HG03025 (cell line): Measurements from ENCODE around the gene DNAJC2.
"Not testable (repeated sequence)": the region's sequence is repeated elsewhere in the genome, so short reads cannot be mapped to it uniquely, and the experiment has no call there.

Experiments used
- ATAC-seq: cut with Tn5 transposase; IDR thresholded peaks from one replicate; pipeline ENCODE4 v1.9.1; 2021; ENCODE audit warnings: mild to moderate bottlenecking, moderate library complexity; ENCODE audit not compliant: unreplicated experiment, low FRiP score

The DNAJC2 gene

DNA sequence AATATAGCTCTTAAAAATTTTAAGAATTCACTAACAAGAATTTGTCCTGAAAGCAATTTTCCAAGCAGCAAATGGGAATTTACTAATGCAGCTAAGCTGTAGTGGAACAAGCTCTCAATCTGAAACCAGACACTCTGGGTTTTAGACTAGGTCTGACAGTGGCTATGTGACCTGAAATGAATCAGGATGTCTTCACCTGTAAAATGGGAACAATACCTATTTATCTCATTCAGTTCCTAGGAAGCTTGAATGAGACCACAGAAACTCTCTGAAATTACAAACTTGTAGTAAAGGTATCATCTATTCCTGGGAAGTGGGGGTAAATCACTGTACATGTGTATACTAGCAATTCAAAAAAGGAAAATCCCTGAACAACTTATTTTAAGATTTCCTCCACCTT, 1.2 kb downstream of the DNAJC2 start:
- ATAC-seq, result no peak

DNA sequence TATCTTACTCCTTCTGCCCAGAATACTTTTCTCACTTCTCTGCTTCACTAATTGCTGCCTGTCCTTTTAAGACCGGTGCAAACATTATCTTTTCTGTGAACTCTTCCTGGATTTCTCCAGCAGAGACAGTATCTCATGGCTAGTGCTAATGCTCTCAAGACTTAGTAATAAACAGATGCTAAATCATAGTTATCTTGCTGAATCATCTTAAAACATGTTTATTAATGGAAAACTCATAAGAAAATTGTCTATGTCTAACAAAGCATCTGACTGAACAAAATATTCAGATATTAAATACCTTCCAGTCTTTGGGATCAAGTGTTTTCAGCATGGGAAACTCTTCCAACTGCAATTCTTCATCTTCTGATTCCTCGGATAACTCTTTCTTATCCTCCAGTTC, 3.1 kb downstream of the DNAJC2 start:
- ATAC-seq, result no peak

DNA sequence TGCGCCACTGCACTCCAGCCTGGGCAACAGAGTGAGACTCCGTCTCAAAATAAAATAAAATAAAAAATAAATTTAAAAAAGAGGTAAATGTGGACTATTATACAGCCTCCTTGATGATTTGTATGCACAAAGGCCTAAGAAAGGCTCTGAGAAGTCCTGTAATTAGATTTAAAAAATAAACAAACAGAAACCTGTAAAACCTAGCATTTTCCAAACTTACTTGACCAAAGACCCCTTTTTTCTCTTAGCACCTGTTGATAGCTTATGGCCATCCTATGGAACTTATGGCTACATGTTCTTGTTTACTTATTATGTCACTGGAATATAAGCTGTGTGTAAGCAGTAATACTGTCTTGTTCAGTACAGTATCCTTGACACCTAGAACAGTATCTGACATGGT, 5.7 kb downstream of the DNAJC2 start:
- ATAC-seq, result no peak

DNA sequence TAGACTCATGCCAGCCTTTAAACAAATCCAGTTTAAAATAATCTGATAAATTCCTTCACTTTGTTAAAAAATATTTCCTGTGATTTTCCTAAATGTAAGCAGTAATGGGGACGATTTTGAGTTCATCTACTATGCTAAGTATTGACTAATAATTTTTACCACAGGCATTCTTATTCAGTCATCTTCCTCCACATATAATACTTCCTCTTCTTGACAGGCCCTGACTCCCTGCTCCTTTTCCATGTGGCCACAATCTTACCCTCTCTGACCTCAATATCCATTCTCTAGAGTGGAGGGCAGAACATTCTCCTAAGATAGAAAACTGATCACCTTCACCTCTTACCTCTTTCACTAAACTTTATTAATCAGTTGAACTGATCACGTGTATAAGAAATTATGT, 7.8 kb downstream of the DNAJC2 start:
- ATAC-seq, result no peak

DNA sequence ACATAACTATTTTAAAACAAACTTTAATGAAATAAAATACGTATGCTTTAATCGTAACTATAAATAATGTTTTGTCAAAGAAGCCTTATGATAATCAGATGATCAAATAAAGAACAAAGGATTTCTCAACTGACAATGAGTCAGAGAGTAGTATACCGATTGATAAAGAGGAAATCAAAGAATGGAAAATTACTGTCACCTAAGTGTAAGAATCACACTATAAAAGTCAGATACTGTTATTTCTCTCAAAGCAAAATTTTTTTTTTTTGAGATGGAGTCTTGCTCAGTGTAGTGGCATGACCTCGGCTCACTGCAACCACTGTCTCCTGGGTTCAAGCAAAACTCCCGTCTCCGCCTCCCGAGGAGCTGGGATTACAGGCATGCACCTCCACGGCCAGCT, 18.8 kb downstream of the DNAJC2 start:
- ATAC-seq, result no peak

DNA sequence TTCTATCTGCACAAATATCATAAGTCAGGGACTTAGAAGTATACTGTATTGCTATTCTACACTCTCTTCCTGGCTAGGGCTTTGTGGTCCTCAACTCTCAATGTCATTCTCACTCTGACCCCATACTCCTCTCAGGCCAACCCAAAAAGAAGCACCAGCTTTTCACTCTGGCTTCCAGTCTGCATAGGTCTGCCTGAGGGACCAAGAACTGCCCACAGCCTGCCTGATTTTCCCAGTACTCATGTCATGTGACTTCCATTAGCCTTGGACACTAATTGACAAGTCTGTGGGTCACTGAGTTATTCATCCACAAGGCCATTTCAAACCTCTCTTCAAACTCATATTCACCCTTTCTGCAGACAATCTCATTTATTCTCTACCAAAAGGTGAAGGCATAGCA, 27.6 kb downstream of the DNAJC2 start:
- no peak for ATAC-seq

DNA sequence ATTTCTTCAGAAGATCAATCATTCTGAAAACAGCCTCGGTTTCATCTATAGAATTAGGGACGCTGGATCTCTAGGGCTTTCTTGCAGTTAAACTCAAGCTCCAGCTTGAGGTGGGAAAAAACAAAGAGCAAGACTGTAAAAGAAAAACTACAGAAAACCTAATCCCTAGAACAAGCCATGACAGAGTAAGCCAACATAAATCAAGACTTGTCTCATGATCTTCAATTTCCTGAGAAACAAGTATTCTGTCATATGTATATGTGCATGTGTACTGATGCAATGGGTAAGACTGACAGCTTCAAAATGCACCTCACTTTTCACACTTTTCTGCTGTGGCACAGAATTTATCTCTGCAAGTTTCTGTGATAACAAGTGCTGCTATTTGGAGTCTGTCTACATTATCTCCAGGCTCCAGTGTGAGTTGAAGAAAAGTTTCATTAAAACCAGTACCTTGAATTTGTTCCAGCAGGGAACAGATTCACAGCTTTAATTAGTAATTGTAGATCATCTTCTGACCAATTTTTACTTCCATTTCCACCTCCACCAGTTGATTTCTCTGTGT, 28.1 kb downstream of the DNAJC2 start:
- no peak for ATAC-seq

DNA sequence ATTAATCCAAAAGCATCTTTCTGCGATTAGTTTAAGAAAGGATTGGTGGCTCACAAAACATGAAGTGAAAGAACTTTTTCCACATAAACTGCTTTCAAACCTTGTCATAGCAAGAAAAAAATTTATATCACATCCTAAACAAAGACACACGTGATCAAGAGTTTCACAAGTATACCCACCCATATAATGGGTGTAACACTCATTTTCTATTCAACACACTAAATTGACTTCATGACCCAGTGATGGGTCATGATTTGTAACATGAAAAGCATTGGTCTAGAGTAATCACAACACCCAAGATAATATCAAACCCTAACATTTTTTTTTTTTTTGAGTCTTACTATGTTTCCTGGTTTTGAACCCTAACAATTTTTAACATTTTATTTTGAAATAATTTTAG, 29.7 kb downstream of the DNAJC2 start:
- ATAC-seq, result no peak

DNA sequence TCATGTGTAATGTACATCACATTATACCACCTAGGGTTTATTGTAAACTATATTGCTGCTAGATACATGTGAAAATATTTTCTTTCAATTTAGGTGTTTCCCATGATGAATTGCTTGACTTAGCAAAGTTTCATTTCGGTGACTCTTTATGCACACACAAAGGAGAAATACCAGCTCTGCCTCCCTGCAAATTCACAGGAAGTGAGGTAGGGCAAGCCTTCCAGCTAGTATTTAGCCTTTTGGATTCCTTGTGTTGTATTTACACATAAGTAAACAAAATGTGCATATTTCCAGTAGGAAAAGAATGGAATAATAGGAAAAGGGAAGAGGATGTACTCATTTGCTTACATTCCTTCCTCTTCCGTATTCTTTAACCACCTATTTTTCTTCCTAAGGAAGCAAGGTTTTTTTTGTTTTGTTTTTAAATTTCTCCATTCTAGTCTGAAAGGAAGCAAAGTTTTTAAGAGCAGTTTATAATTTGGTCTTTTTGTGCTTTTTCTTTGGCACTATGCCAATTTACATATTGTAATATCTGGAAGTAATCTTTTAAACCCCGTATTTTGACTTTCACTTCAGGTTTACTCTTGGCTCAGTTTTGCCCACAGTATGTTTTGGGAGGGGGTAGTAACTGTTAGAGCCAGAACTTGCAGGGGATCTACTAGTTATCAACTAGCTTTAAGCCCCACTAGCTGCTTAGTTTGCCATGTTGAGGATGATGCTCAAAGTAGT, 36.9 kb downstream of the DNAJC2 start:
- no peak for ATAC-seq

DNA sequence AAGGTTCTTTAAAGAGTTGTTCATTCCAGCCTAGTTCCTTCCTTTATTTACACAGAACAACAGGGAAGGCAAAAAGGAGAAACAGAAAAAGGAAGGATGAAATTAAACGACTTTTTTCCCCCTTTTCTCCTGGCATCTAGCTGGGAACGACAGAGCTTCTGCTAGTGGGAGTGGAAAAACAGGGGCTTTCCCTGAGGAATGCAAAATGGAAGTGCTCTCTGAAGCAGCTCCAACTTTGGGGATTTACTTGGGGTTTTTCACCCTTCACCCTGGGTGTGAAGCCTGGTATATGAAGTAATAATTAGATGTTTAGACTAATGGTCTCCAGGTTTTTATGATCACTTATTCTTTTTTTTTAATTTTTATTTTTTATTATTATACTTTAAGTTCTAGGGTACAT, 43.1 kb downstream of the DNAJC2 start:
- no peak for ATAC-seq

DNA sequence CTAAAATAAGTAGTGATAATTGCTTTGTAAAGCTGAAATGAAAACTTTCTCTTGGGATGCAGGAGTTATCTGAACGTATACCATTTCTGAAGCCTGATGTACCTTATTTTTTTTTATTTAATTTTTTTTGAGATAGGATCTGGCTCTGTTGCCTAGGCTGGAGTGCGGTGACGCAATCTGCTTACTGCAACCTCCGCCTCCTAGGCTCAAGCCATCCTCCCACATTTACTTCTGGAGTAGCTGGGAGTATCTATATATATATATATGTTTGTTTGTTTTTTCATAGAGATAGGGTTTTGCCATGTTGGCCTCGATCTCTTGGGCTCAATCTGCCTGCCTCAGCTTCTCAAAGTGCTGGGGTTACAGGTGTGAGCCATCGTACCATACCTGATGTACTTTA, 44.9 kb downstream of the DNAJC2 start:
- ATAC-seq, result no peak

DNA sequence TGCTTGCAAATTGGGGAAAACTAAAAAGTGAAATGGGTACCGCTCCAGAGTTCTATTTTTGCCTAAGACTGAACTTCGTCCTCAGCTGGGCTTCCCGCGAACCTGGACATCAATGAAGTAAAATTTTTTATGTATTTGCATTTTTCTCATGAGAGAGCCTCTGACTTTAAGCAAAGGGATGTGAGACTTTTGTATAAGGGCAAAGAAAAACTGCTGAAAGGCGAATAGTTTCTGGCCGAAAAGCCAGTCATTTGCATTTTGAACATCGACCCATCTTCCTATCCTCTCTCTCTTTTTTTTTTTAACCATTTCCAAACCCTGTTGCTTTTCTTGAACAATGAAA, 46.8 kb downstream of the DNAJC2 start:
- no peak for ATAC-seq

DNA sequence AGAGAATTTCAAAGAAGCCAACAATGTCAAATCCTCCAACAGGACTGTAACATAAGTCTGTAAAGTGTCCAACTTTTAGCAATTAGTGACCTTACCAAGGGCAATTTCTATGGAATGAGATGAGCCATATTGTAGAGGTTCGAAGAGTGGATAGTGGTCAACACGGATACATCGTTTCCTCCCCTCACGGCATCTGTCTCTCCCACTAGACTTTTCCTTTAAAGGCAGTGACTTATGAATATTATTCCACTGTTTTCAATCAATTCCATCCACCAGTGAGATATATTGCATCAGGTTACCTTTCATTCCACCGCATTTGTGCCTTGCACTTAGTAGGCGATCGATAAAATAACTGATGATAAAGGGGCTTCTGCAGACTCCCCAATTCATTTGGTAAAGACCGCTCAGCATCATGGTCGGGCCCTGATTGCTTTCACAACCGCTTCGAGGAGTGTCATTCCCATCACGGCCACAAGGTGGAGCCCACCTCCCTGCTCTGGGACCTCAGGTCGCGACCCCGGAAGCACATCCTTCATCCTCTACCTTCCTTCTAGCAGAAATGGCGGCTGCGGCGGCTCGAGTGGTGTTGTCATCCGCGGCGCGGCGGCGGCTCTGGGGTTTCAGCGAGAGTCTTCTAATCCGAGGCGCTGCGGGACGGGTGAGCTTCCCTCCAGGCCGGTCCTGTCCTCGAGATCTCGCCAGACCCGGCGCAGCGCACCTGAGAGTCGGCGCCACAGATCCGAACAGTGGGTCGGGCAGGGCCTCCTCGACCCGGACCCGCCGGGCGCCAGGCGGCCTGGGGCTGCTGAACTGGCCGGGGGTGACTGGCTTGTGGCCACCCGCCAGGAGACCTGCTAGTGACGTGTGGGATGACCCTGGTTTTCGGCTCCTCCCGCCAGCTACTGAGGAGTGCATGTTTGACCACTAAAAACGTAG, 47.4 kb downstream of the DNAJC2 start, which contains the start of gene PMPCB:
Gene PMPCB, plus strand, starts transcription at position 535 of the 936 bp plus-strand sequence. Its CDS starts 25 bp downstream, at position 560.
- ATAC-seq, result peak; percentile 95

DNA sequence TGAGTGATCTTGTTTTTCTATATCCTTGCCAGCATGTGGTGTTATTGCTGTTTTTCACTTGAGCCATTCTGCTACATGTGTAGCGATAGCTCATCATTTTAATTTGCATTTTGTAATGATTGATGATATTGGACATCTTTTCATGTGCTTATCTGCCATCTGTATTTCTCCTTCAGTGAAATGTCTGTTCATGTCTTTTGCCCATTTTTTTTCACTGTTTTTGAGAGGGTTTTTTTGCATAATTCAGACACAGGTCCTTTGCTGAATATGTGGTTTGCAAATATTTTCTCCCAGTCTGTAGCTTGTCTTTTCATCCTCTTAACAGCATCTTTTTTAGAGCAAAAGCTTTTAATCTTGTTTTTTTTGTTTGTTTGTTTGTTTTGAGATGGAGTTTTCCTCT, 51.0 kb downstream of the DNAJC2 start:
- ATAC-seq, result no peak

DNA sequence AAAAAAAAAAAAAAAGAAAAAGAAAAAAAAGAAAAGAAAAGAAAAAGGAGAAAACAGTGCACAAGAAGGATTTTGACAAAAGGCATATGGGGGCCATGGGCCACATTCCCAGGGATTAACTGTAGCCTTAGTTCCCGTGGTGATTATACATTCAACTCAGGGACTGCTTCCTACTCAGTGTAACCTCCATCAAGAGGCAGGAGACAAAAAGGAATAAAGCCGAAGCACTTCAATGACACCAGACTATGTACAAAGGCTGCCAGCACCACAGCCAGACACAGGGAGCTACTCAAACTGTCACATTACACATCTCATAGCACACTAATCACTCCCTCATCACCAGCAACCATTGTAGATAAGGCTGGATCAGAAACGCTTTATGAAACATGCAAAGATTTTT, 52.4 kb downstream of the DNAJC2 start:
- no peak for ATAC-seq

DNA sequence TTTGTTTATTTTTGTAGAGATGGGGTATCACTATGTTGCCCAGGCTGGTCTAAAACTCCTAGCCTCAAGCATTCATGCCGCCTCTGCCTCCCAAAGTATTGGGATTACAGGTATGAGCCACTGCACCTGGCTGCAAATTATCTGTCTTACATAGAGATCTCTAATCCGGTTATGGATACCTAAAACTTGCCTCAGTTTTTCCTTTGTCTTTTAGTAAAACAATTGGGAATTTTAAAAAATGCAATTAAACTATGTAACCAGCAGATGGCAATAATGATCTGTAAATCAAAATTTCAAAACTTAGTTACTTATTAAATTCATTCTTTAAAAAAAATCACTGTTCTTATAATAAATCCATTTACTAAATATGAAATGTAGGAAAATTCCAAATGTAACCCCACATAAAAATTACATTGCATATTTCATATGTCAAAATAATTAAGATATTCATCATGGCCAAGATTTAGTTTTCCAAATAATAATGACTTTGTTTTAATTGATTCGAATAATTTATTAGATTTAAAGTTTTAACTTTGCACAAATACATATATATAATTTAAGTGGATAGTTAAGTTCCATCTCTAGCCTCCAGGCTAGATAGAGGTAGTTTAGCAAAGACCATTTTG, 61.7 kb downstream of the DNAJC2 start:
- ATAC-seq, result not testable (repeated sequence)

DNA sequence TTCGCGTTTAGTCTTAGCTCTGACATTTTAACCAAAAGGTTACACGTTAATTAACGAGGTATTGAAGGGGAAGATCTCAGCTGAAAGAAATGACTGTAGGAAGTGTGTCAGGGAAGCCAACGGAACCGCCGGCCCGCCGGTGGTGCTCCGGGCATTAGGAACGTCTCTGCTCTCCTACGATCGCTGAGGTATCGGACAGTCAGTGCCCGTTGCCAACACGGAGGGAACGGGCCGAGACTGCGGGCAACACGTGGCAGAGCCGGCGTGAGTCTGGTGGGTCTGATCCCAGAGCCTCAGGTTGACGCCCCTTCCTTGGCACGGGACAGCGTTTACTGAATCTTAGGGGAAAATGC, 63.8 kb downstream of the DNAJC2 start:
- ATAC-seq, result peak; percentile 20

DNA sequence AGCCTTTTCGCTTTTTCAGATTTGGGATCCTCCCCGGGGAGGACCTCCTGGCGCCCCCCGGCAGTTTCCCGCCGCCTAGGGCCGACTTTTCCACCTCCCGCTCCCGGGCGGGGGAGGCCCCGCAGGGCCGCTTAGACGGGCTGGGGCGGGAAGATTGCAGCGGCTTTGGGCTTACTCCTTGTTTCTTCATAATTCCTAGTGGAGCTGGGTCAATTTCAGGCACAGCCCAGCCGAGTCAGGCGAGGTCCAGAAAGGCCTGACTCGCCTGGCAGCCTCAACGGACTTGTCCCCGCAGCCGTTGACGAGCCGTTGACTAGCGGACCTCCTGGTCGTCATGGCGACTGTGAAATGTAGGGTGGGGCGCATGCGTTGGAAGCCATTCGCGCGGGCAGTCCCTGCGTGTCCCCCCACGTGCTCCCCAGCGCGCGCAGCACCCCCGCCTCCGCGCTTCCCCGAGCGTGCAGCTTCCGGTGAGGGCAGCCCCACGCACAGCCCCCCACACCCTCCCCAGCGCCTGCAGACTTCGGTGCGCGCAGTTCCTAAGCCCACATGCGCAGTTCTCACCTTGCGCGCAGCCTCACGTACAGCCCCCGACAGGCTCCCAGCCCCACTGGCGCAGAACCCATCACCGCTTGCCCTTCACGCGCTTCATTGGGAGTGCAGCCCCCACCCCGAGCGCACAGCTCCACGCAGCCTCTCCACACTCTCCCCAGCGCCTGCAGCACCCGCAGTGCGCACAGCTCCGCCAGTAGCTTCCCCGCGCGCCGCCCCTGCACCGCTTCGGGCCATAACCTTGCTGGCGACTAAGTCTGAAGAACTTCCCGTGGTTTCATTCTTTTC, 64.4 kb downstream of the DNAJC2 start:
- peak; percentile 94 for ATAC-seq

DNA sequence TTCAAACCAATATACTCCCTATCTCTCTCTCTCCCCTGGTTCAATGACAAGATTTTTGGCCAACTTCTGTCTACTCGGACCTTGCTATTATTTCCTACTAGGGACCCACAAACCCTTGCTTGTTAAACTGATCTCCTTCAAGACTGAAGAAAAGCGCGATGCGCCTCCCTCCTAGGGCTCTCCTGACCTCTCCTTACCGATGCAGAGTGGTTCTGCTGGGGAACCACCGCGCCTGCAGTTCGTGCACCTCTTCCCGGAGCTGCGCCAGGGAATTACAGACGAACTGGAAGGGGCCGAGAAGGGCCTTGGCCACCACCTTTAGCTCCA, 65.0 kb downstream of the DNAJC2 start:
- ATAC-seq, result peak; percentile 34

DNA sequence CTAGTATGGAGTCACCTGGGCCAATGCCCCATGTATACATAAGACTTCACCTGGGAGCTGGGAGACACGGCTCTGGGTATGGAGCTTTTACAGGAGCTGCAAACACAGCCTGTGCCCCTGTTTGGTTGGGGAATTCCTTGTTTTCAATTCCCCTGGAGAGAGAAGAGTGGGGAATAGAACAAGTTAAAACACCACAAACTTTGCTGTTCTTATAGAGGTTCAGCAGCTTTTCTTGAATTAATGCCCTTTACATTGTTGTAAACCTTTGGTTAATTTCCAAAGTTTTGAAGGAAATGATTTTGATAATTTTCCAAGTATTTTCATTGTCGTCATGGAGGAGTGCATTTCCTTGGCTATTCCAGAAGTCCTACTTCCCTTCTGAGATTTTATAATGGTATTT, 66.4 kb downstream of the DNAJC2 start:
- not testable (repeated sequence) for ATAC-seq
